ENCODE measurements around the gene HTR3A. TPM values are rescaled to one million over a fixed set of nuclear protein-coding genes. Genes with fewer than 3 reads are reported as not detected.

The HTR3A gene
- polyA plus RNA-seq, 1 donor (not counting 4 experiments of a cell fraction or from before 2014, with no cell fraction given): not detected

DNA sequence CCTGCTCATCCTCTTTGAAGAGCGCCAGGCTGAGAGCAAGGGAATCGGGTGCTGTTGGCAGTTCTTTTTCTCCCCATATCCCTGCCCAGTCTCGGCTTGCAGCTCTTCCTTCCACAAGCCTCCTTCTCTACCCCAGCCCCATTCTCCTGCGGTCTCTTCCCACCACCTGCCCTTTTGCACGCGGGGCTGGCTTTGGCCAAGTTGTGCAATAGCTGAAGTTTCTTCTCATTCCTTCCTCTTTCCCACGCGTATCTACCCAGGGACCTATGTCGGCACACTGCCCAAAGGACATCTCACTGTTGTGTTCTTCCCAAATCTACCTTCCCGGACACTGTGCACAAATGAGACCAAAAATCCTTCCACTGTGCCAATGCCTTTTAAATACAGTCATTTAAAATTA is 22.3 kb upstream of the HTR3A start:
- Histone ChIP-seq H3K27ac (ENCODE audit: control insufficient read depth, insufficient read depth, low read length) (no peak overlapping the region), H3K9me1 (ENCODE audit: control insufficient read depth, extremely low read depth, insufficient read depth, low read length) (no peaks in the 10 kb centered on the region), H3K9me3 (ENCODE audit: control insufficient read depth, low read depth, low read length) (no peaks in the 10 kb centered on the region), H4K20me1 (ENCODE audit: control insufficient read depth, extremely low read depth, insufficient read depth, low read length) (no peaks in the 10 kb centered on the region), H3K27me3 (ENCODE audit: control insufficient read depth, extremely low read depth, insufficient read depth, low read length) (peaks cover 6% of the 10 kb centered on the region), H3K4me3 (ENCODE audit: control insufficient read depth in 2 of 3, extremely low read depth in 1 of 3, insufficient read depth in 2 of 3, low read depth in 1 of 3, low read length in 3 of 3) (no peak overlapping the region), H3K4me2 (ENCODE audit: control insufficient read depth, extremely low read depth, insufficient read depth, low read depth, low read length) (no peak overlapping the region), H3K4me1 (ENCODE audit: control insufficient read depth, extremely low read depth, insufficient read depth, low read length) (no peaks in the 10 kb centered on the region), H3K36me3 (ENCODE audit: control insufficient read depth in 2 of 2, extremely low read depth in 1 of 2, insufficient read depth in 2 of 2, low read length in 2 of 2) (no peaks in the 10 kb centered on the region), H3K79me2 (ENCODE audit: control insufficient read depth, insufficient read depth, low read length) (no peaks in the 10 kb centered on the region), H3K9ac (ENCODE audit: control insufficient read depth, extremely low read depth, insufficient read depth, low read length) (no peak overlapping the region), H2AFZ (ENCODE audit: control insufficient read depth, low read length) (no peak overlapping the region)
- no peak for DNase-seq (ENCODE audit: low read depth, low spot score)
- TF ChIP-seq EZH2 (IDR thresholded peaks at IDR 0.05; ENCODE audit: low read length): no peak
- TF ChIP-seq, protein P1, sequence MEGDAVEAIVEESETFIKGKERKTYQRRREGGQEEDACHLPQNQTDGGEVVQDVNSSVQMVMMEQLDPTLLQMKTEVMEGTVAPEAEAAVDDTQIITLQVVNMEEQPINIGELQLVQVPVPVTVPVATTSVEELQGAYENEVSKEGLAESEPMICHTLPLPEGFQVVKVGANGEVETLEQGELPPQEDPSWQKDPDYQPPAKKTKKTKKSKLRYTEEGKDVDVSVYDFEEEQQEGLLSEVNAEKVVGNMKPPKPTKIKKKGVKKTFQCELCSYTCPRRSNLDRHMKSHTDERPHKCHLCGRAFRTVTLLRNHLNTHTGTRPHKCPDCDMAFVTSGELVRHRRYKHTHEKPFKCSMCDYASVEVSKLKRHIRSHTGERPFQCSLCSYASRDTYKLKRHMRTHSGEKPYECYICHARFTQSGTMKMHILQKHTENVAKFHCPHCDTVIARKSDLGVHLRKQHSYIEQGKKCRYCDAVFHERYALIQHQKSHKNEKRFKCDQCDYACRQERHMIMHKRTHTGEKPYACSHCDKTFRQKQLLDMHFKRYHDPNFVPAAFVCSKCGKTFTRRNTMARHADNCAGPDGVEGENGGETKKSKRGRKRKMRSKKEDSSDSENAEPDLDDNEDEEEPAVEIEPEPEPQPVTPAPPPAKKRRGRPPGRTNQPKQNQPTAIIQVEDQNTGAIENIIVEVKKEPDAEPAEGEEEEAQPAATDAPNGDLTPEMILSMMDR (optimal IDR thresholded peaks at IDR 0.05 in 1 of 3, IDR thresholded peaks at IDR 0.05 in 1 of 3, conservative IDR thresholded peaks at IDR 0.05 in 1 of 3; ENCODE audit: extremely low read depth in 1 of 3, insufficient read depth in 2 of 3, low read length in 3 of 3): no peak
- dilution Hi-C loops (cut with MboI; ENCODE audit: extremely low pct_ligation_motif_present, low sequenced_read_pairs): no loop called here
- FAIRE-seq: no peak

DNA sequence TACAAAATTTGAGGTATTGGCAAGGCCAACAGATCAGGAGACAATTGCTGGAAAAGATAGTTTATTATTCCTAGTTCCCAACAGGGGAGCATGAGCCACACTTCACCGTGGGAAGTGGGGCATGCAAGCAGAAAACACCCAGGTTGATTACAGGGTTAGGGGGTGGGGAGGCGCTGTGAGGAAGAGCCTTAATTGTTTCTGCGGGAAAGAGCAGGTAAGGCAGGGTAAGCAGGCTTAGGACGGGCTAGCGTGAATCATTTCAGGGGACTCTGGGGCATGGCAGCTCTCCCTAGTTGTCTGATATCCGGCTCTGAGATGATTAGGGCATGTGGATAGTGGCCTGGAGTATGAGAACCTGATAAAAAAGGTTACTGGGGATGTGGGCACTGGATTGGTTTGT is 20.7 kb upstream of the HTR3A start:
- H3K36me3 ChIP-seq (ENCODE audit: control insufficient read depth in 2 of 2, extremely low read depth in 1 of 2, insufficient read depth in 2 of 2, low read length in 2 of 2): no peaks in the 10 kb centered on the region
- no peak for TF ChIP-seq EZH2 (IDR thresholded peaks at IDR 0.05; ENCODE audit: low read length)
- TF ChIP-seq, protein P1 (optimal IDR thresholded peaks at IDR 0.05 in 1 of 3, IDR thresholded peaks at IDR 0.05 in 1 of 3, conservative IDR thresholded peaks at IDR 0.05 in 1 of 3; ENCODE audit: extremely low read depth in 1 of 3, insufficient read depth in 2 of 3, low read length in 3 of 3): no peak
- H4K20me1 ChIP-seq (ENCODE audit: control insufficient read depth, extremely low read depth, insufficient read depth, low read length): no peaks in the 10 kb centered on the region
- H3K4me1 ChIP-seq (ENCODE audit: control insufficient read depth, extremely low read depth, insufficient read depth, low read length): no peaks in the 10 kb centered on the region
- no peaks in the 10 kb centered on the region for H3K9me1 ChIP-seq (ENCODE audit: control insufficient read depth, extremely low read depth, insufficient read depth, low read length)
- peaks cover 6% of the 10 kb centered on the region for H3K27me3 ChIP-seq (ENCODE audit: control insufficient read depth, extremely low read depth, insufficient read depth, low read length)
- no peak overlapping the region for H3K4me2 ChIP-seq (ENCODE audit: control insufficient read depth, extremely low read depth, insufficient read depth, low read depth, low read length)
- no peak overlapping the region for H3K27ac ChIP-seq (ENCODE audit: control insufficient read depth, insufficient read depth, low read length)
- no peak overlapping the region for H3K4me3 ChIP-seq (ENCODE audit: control insufficient read depth in 2 of 3, extremely low read depth in 1 of 3, insufficient read depth in 2 of 3, low read depth in 1 of 3, low read length in 3 of 3)
- H3K79me2 ChIP-seq (ENCODE audit: control insufficient read depth, insufficient read depth, low read length): no peaks in the 10 kb centered on the region
- H3K9ac ChIP-seq (ENCODE audit: control insufficient read depth, extremely low read depth, insufficient read depth, low read length): no peak overlapping the region
- no peak for DNase-seq (ENCODE audit: low read depth, low spot score)
- dilution Hi-C loops (cut with MboI; ENCODE audit: extremely low pct_ligation_motif_present, low sequenced_read_pairs): no loop called here
- no peak overlapping the region for H2AFZ ChIP-seq (ENCODE audit: control insufficient read depth, low read length)
- no peak for FAIRE-seq
- no peaks in the 10 kb centered on the region for H3K9me3 ChIP-seq (ENCODE audit: control insufficient read depth, low read depth, low read length)
